Fibroblast of mammary gland (primary cell): ENCODE measurements around the gene SEC16A.

ENCODE experiments used
- DNase-seq: peaks from one replicate; pipeline ENCODE4 v3.0.0-alpha.2; 2010; ENCODE audit warnings: low read depth
- H3K4me3 ChIP-seq: 2 replicates; pipeline ENCODE4 v1.5.1; 2011; ENCODE audit warnings: low read depth, mild to moderate bottlenecking, low read length, moderate library complexity; ENCODE audit not compliant: control insufficient read depth
- TF ChIP-seq, protein P1 (sequence below): conservative IDR thresholded peaks from 2 replicates; pipeline ENCODE4 v1.5.1; 2011; ENCODE audit warnings: low read depth, low read length, inconsistent platforms; ENCODE audit not compliant: control insufficient read depth, insufficient read depth

Gene SEC16A

GRCh38 chr9:136397643-136398042, 85.2 kb downstream of the SEC16A start:
- TF ChIP-seq, protein P1, sequence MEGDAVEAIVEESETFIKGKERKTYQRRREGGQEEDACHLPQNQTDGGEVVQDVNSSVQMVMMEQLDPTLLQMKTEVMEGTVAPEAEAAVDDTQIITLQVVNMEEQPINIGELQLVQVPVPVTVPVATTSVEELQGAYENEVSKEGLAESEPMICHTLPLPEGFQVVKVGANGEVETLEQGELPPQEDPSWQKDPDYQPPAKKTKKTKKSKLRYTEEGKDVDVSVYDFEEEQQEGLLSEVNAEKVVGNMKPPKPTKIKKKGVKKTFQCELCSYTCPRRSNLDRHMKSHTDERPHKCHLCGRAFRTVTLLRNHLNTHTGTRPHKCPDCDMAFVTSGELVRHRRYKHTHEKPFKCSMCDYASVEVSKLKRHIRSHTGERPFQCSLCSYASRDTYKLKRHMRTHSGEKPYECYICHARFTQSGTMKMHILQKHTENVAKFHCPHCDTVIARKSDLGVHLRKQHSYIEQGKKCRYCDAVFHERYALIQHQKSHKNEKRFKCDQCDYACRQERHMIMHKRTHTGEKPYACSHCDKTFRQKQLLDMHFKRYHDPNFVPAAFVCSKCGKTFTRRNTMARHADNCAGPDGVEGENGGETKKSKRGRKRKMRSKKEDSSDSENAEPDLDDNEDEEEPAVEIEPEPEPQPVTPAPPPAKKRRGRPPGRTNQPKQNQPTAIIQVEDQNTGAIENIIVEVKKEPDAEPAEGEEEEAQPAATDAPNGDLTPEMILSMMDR: no peak
- no peak for DNase-seq
- H3K4me3 ChIP-seq: no peak overlapping the region

GRCh38 chr9:136396219-136396515, 86.7 kb downstream of the SEC16A start:
- no peak overlapping the region for H3K4me3 ChIP-seq
- DNase-seq: no peak
- TF ChIP-seq, protein P1: no peak

DNA sequence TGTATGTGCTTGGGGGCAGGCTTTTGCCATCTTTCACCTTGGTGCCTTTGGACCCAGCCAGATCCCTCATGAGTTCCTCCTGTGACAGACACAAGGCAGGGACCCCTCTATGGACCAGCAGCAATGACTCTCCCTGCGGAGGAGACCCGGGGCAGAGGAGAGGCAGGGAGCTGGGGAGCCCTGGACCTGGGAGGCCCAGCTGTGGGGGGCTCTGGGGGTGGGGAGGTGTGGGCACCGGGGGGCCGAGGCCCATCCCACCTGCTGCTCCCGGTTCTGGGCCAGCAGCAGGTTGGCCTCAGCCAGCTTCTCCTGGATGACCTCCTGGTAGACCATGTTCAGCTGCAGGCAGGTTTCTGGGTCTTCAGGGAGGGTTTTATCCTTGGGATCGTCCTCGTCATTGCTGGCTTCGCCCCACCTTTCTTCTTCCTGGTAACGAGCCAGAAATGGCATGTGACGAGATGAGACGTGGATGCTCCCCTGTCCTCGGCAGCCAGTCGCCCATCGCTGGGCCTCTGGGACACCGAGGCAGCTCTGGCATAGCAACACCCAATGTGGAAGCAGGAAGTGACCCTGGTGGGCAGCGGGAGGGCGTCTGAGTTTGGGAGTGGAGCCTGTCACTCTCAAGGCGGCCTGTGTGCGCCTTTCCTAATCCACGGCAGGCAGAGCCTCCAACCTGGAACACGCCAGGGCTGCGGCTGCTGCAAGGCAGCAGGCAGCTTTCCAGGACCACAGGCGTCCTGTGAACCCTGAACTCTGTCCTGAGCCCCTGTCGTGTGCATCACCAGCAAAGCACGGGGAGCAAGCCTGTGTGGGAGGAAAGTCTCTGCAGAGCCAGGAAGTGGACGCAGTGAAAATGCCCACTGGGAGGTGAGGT, 87.3 kb downstream of the SEC16A start:
- no peak for DNase-seq
- H3K4me3 ChIP-seq: no peak overlapping the region
- TF ChIP-seq, protein P1: no peak

DNA sequence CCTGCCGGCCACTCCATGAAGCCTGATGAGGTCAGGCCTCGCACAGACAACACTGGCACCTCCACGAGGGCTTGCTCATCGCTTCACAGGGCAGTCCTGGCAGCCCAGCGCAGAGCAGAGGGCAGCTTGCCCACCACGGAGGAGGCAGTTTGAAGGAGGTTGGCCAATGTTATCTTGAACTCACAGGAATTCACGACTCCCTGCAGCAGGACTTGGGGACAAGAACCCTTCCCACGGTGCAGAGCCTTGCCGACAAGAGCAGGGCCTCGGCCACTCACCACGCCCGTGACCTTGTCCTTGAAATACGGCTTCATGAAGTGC, 87.9 kb downstream of the SEC16A start:
- DNase-seq: no peak
- TF ChIP-seq, protein P1: no peak
- H3K4me3 ChIP-seq: no peak overlapping the region

GRCh38 chr9:136394312-136395019, 88.4 kb downstream of the SEC16A start:
- H3K4me3 ChIP-seq: no peak overlapping the region

DNA sequence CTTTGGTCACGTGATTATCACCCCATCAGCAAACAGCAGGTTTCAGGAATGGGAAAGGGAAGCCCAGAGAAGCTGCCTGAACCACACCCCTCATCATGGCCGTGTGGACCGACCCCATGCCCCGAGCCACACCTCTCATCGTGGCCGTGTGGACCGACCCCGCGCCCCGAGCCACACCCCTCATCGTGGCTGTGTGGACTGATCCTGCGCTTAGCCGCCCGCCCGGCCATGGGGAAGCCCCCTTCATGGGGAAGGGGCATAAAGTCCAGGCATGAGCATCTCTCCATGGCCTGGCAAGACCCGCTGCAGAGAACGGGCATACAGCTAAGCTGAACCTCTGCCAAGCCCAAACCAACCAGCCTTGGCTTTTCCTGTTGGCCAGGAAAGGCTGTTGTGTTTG, 89.3 kb downstream of the SEC16A start:
- TF ChIP-seq, protein P1: no peak
- H3K4me3 ChIP-seq: no peak overlapping the region

More at GRCh38 chr9:136394312-136395019, 88.4 kb downstream of the SEC16A start:
- no peak for DNase-seq
- TF ChIP-seq, protein P1: no peak

More for the DNA sequence above, 89.3 kb downstream of the SEC16A start:
- DNase-seq: no peak
